Neural progenitor cell (in vitro differentiated cells): ENCODE results near the gene CACNA2D4.

Experiments
- CTCF ChIP-seq: fragments of 200-600 bp; sonication (generic); IDR thresholded peaks from 2 replicates; pipeline ENCODE4 v1.5.1; 2017; ENCODE audit warnings: antibody characterized with exemption, mild to moderate bottlenecking
- EZH2 ChIP-seq: fragments of 200-600 bp; sonication (generic); IDR thresholded peaks from 2 replicates; pipeline ENCODE4 v1.6.1; 2017; ENCODE audit warnings: antibody characterized with exemption, mild to moderate bottlenecking, moderate library complexity
- EZH2phosphoT487 ChIP-seq: fragments of 200-600 bp; sonication (generic); IDR thresholded peaks from 2 replicates; pipeline ENCODE4 v1.6.1; 2017; ENCODE audit warnings: antibody characterized with exemption

- TF ChIP-seq CTCF (no peak), EZH2 (no peak), EZH2phosphoT487 (no peak)
These were observed 2.5 kb upstream of the CACNA2D4 start for GRCh38 chr12:1920971-1921370.
